Kidney (tissue), 14 donors: ENCODE measurements around the gene CCDC197. TPM values are rescaled to one million over a fixed set of nuclear protein-coding genes. Genes with fewer than 3 reads are reported as not detected.

Source experiments
- DNase-seq, 5 donors: peaks; one replicate each; pipeline ENCODE4 v3.0.0-alpha.2; 2013 to 2020
- FAIRE-seq: peaks from 2 replicates; lab custom pipeline; 2012; peaks lifted over from hg19 to GRCh38; lab: Jason Lieb, UNC
- H3K27ac ChIP-seq, 2 donors: one replicate each; pipeline ENCODE4 v1.7.0; 2013; ENCODE audit warnings: low read depth in 2 of 2, low read length in 2 of 2, inconsistent platforms in 1 of 2
- H3K27me3 ChIP-seq: one replicate; pipeline ENCODE4 v1.7.1; 2013; ENCODE audit warnings: low read length, inconsistent platforms; ENCODE audit not compliant: control insufficient read depth, insufficient read depth
- H3K36me3 ChIP-seq, 3 donors: one replicate each; pipeline versions ENCODE4 v1.7.0 to v1.7.1; 2013; ENCODE audit warnings: low read length in 3 of 3, control low read depth in 1 of 3, inconsistent platforms in 1 of 3; ENCODE audit not compliant: insufficient read depth in 3 of 3, control insufficient read depth in 2 of 3
- H3K4me1 ChIP-seq, 3 donors: one replicate each; pipeline versions ENCODE4 v1.7.0 to v1.7.1; 2013; ENCODE audit warnings: low read length in 3 of 3, inconsistent platforms in 1 of 3, low read depth in 1 of 3; ENCODE audit not compliant: control insufficient read depth in 2 of 3, insufficient read depth in 2 of 3
- H3K4me3 ChIP-seq, 3 donors: one replicate each; pipeline versions ENCODE4 v1.7.0 to v1.8.1; 2013; ENCODE audit warnings: low read length in 3 of 3, control low read depth in 1 of 3, inconsistent platforms in 1 of 3
- H3K9ac ChIP-seq, 3 donors: one replicate each; pipeline versions ENCODE4 v1.7.0 to v1.7.1; 2013; ENCODE audit warnings: low read length in 3 of 3, control low read depth in 1 of 3, inconsistent platforms in 1 of 3
- H3K9me3 ChIP-seq, 3 donors: one replicate each; pipeline versions ENCODE4 v1.7.0 to v1.7.1; 2013; ENCODE audit warnings: low read length in 3 of 3, control low read depth in 1 of 3, inconsistent platforms in 1 of 3; ENCODE audit not compliant: control insufficient read depth in 2 of 3, insufficient read depth in 1 of 3
- intact Hi-C: fragments of 100-400 bp; cut with DNase I; formaldehyde crosslinking; loops from one replicate; pipeline ENCODE4 v1.11.1; 2022
- polyA plus RNA-seq: library from polyadenylated mRNA; stranded (reverse); fragments of 350-450 nt; fragmentation: Illumina TruSeq; extraction: RNeasy Lipid Tissue Mini Kit (QIAGEN cat#74804); gene quantifications from one replicate; pipeline ENCODE4 v1.2.3, GENCODE V29; 2014; ENCODE audit warnings: low read depth, low replicate concordance; ENCODE audit not compliant: insufficient read depth
- total RNA-seq: library from RNA; stranded (reverse); fragmentation: NEBNext Ultra II Directional; extraction: Animal tissue kit (Norgen Biotek cat#: 25700); gene quantifications from one replicate; pipeline ENCODE4 v1.2.1, GENCODE V29; 2021
- TF ChIP-seq, protein P1 (sequence below): IDR thresholded peaks from 3 replicates; pipeline ENCODE4 v1.5.1; 2012; ENCODE audit warnings: mild to moderate bottlenecking, moderate library complexity, borderline replicate concordance; ENCODE audit not compliant: insufficient read depth; ENCODE audit errors: extremely low read depth
- donor health status: control.
- donor health status: control.
- donor health status: control.
- donor health status: control.
- donor health status: control.
- donor health status: DM: yes; HTN: yes; CAD: no.
- donor health status: Normal renal cell carcinoma (clear cell type).

CCDC197 gene
- total and polyA plus RNA-seq, 2 donors from 2014 or later, result not detected

DNA sequence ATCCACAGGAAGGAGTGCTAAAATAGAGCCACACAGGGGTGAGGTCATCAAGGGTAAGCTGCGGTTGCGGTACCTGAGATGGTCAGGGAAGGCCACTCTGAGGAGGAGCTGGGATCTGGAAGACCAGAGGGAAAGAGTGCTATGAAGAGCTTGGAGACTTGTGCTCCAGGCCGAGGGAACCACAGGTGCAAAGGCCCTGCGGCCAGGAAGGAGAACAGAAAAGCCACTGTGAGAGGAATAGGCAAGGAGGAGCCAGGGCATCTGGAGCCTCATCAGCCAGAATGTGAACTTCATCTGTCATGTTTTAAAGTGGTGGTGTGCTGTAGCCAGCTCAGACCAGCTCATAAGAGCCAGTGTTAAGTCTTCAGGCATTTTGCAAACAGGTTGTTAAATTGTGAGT is 5.5 kb upstream of the CCDC197 start:
- no peaks in the 10 kb centered on the region for H3K4me1 ChIP-seq
- intact Hi-C loops, result no loop called here
- no peak overlapping the region for H3K9ac ChIP-seq
- no peaks in the 10 kb centered on the region for H3K9me3 ChIP-seq
- no peaks in the 10 kb centered on the region for H3K27me3 ChIP-seq
- H3K36me3 ChIP-seq, result no peaks in the 10 kb centered on the region
- TF ChIP-seq, protein P1, sequence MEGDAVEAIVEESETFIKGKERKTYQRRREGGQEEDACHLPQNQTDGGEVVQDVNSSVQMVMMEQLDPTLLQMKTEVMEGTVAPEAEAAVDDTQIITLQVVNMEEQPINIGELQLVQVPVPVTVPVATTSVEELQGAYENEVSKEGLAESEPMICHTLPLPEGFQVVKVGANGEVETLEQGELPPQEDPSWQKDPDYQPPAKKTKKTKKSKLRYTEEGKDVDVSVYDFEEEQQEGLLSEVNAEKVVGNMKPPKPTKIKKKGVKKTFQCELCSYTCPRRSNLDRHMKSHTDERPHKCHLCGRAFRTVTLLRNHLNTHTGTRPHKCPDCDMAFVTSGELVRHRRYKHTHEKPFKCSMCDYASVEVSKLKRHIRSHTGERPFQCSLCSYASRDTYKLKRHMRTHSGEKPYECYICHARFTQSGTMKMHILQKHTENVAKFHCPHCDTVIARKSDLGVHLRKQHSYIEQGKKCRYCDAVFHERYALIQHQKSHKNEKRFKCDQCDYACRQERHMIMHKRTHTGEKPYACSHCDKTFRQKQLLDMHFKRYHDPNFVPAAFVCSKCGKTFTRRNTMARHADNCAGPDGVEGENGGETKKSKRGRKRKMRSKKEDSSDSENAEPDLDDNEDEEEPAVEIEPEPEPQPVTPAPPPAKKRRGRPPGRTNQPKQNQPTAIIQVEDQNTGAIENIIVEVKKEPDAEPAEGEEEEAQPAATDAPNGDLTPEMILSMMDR, result no peak
- FAIRE-seq (no peak), DNase-seq (peak in 1 of 5 donors; percentile 12)
- H3K27ac ChIP-seq, result no peak overlapping the region
- no peak overlapping the region for H3K4me3 ChIP-seq

DNA sequence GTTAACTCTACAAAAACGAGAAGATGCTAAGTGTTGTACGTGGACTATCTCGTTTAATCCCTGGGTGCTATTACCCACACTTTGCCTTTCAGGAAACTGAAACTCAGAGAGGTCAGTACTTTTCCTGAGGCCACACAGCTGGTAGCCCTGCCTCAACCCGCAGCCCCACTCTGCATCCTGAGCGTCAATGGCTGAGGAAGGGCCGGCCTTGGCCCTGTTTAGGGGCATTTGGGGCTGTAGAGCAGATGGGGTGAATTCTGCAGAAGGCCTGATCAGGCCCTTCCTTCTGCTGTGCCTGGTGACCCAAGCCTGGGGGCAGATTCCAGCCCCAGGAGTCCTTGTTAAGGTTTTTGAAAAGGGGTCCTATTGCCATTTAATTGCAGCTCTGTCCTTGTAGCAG is 3.7 kb upstream of the CCDC197 start:
- Histone ChIP-seq H3K4me3 (no peak overlapping the region), H3K9me3 (no peaks in the 10 kb centered on the region), H3K9ac (no peak overlapping the region), H3K4me1 (no peaks in the 10 kb centered on the region), H3K27ac (no peak overlapping the region), H3K27me3 (no peaks in the 10 kb centered on the region), H3K36me3 (no peaks in the 10 kb centered on the region)
- DNase-seq (no peak), FAIRE-seq (no peak)
- TF ChIP-seq, protein P1, result no peak
- intact Hi-C loops, result no loop called here

DNA sequence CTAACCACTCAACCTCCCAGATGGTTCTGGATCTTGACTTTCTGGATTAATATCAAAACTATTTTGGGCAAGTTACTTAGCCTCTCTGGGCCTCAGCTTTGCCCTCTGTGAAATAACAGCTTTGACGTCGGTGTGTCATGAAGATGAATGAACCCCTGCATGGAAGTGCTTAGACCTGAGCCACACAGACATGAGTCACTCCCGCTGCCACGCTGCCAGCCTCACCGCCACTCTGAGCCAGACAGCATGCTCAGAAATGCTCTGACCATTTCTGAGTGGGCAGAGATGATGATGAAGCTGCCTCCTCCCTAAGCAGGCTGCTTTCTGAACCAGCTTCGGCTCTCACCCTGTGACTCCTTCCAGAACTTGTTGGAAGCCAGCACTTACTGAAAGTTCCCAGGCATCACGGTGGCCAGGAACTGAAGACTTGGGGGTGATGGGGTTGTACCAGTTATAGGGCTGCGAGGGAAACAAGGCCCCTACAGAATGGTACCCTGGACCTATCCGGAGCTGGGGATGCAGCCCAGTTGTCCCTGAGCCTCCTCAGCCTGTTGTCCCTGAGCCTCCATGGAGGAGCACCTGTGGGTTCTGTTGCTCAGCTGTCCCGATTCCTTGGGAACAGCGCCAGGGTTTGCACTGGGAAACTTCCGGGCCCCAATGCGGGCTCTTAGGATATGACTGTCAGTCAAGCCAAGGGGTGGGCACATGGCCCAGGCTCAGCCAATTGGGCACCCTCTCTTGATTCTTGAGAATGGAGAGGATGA is 2.0 kb upstream of the CCDC197 start:
- Histone ChIP-seq H3K27me3 (no peaks in the 10 kb centered on the region), H3K9me3 (no peaks in the 10 kb centered on the region), H3K9ac (no peak overlapping the region), H3K27ac (no peak overlapping the region), H3K4me3 (no peak overlapping the region), H3K4me1 (no peaks in the 10 kb centered on the region), H3K36me3 (no peaks in the 10 kb centered on the region)
- TF ChIP-seq, protein P1, result no peak
- DNase-seq (no peak), FAIRE-seq (no peak)
- intact Hi-C loops, result loop anchor here (5.0 kb wide), 1 partner anchor 48 kb away; no protein-coding TSS in a partner anchor
